GM23338 (cell line): ENCODE measurements around the gene MAP2K1. TPM values are rescaled to one million over a fixed set of nuclear protein-coding genes. Genes with fewer than 3 reads are reported as not detected.

ENCODE experiments used
- ATAC-seq: fragments of 200-7000 bp; cut with Tn5 transposase; 3 replicates; pipeline ENCODE4 v1.9.1; 2020
- DNase-seq: peaks from one replicate; pipeline ENCODE4 v3.0.0-alpha.2; 2015; ENCODE audit warnings: low spot score
- H2AFZ ChIP-seq: fragments of 200-600 bp; sonication (generic); 2 replicates; pipeline ENCODE4 v1.8.0; 2016; ENCODE audit warnings: antibody characterized with exemption, mild to moderate bottlenecking, moderate library complexity
- H3F3A ChIP-seq: fragments of 200-600 bp; sonication (generic); replicated peaks from 2 replicates; pipeline ENCODE4 v1.8.0; 2017; ENCODE audit warnings: antibody characterized with exemption, mixed run types, low read depth
- H3K27ac ChIP-seq: fragments of 200-600 bp; sonication (generic); 2 replicates; pipeline ENCODE4 v1.6.1; 2016; ENCODE audit warnings: low read depth
- H3K27me3 ChIP-seq: fragments of 200-600 bp; sonication (generic); 2 replicates; pipeline ENCODE4 v1.8.0; 2016; ENCODE audit warnings: mild to moderate bottlenecking, mixed run types, moderate library complexity; ENCODE audit not compliant: insufficient read depth
- H3K36me3 ChIP-seq: fragments of 200-600 bp; sonication (generic); 2 replicates; pipeline ENCODE4 v1.8.0; 2016; ENCODE audit warnings: mild to moderate bottlenecking; ENCODE audit not compliant: insufficient read depth
- H3K4me1 ChIP-seq: fragments of 200-600 bp; sonication (generic); 2 replicates; pipeline ENCODE4 v1.8.0; 2016; ENCODE audit warnings: mild to moderate bottlenecking, moderate library complexity; ENCODE audit not compliant: insufficient read depth
- H3K4me2 ChIP-seq: fragments of 200-600 bp; sonication (generic); 2 replicates; pipeline ENCODE4 v1.7.1; 2017; ENCODE audit warnings: mixed run types
- H3K4me3 ChIP-seq: fragments of 200-600 bp; sonication (generic); 2 replicates; pipeline ENCODE4 v1.6.1; 2016; ENCODE audit warnings: mixed run types
- H3K79me2 ChIP-seq: fragments of 200-600 bp; sonication (generic); replicated peaks from 2 replicates; pipeline ENCODE4 v1.8.0; 2017; ENCODE audit warnings: mild to moderate bottlenecking; ENCODE audit not compliant: insufficient read depth
- H3K9me2 ChIP-seq: fragments of 200-600 bp; sonication (generic); 2 replicates; pipeline ENCODE4 v1.8.0; 2017; ENCODE audit not compliant: insufficient read depth
- H4K20me1 ChIP-seq: fragments of 200-600 bp; sonication (generic); replicated peaks from 2 replicates; pipeline ENCODE4 v1.8.0; 2017; ENCODE audit warnings: mild to moderate bottlenecking; ENCODE audit not compliant: insufficient read depth
- H3K27ac Mint-ChIP-seq: 2 replicates; pipeline ENCODE4 v1.8.0; 2020; ENCODE audit warnings: inconsistent platforms, mild to moderate bottlenecking, moderate library complexity, mixed read lengths
- H3K27me3 Mint-ChIP-seq: 3 replicates; pipeline ENCODE4 v1.8.0; 2022; ENCODE audit warnings: low read depth, mild to moderate bottlenecking, moderate library complexity, mixed read lengths, inconsistent platforms; ENCODE audit not compliant: insufficient read depth, poor library complexity
- H3K36me3 Mint-ChIP-seq: 3 replicates; pipeline ENCODE4 v1.8.0; 2021; ENCODE audit warnings: low read depth, mild to moderate bottlenecking, inconsistent platforms, moderate library complexity, mixed read lengths
- H3K4me1 Mint-ChIP-seq: 3 replicates; pipeline ENCODE4 v1.8.0; 2020; ENCODE audit warnings: mild to moderate bottlenecking, inconsistent platforms, mixed read lengths
- H3K4me3 Mint-ChIP-seq: 3 replicates; pipeline ENCODE4 v1.8.0; 2021; ENCODE audit warnings: moderate library complexity, mild to moderate bottlenecking, inconsistent platforms, mixed read lengths
- H3K9me3 Mint-ChIP-seq: 3 replicates; pipeline ENCODE4 v1.8.0; 2020; ENCODE audit warnings: moderate library complexity, mild to moderate bottlenecking, inconsistent platforms, mixed read lengths
- CTCF ChIP-seq, 2 experiments: fragments of 200-600 bp in 1 of 2; sonication (generic) in 1 of 2; conservative IDR thresholded peaks; 2 replicates each; pipeline versions ENCODE4 v1.5.1 to v1.6.1; 2016 to 2017; ENCODE audit warnings: antibody characterized with exemption in 2 of 2, low read depth in 2 of 2, mild to moderate bottlenecking in 2 of 2, moderate library complexity in 1 of 2
- ETS1 ChIP-seq: IDR thresholded peaks from 2 replicates; pipeline ENCODE4 v1.6.1; 2016; ENCODE audit warnings: antibody characterized with exemption
- EZH2phosphoT487 ChIP-seq: fragments of 200-600 bp; sonication (generic); IDR thresholded peaks from one replicate; pipeline ENCODE4 v1.8.1; 2018; ENCODE audit warnings: antibody characterized with exemption; ENCODE audit not compliant: unreplicated experiment
- JUNB ChIP-seq: IDR thresholded peaks from one replicate; pipeline ENCODE4 v1.6.1; 2016; ENCODE audit warnings: antibody characterized with exemption; ENCODE audit not compliant: unreplicated experiment
- NANOG ChIP-seq: IDR thresholded peaks from 2 replicates; pipeline ENCODE4 v1.6.1; 2016; ENCODE audit warnings: antibody characterized with exemption, borderline replicate concordance
- REST ChIP-seq: IDR thresholded peaks from one replicate; pipeline ENCODE4 v1.6.1; 2018; ENCODE audit warnings: antibody characterized with exemption; ENCODE audit not compliant: unreplicated experiment
- STAT1 ChIP-seq: IDR thresholded peaks from one replicate; pipeline ENCODE4 v1.6.1; 2016; ENCODE audit warnings: antibody characterized with exemption; ENCODE audit not compliant: unreplicated experiment
- ZNF114 ChIP-seq: fragments of 250-450 bp; sonication (Bioruptor Pico); IDR thresholded peaks from 2 replicates; pipeline ENCODE4 v1.5.0; 2020; ENCODE audit warnings: mild to moderate bottlenecking, moderate library complexity
- ZNF331 ChIP-seq: fragments of 250-450 bp; sonication (Bioruptor Pico); IDR thresholded peaks from 2 replicates; pipeline ENCODE4 v1.5.0; 2020; ENCODE audit warnings: low read depth, mild to moderate bottlenecking, moderate library complexity
- ZNF462 ChIP-seq: fragments of 250-450 bp; sonication (Bioruptor Pico); IDR thresholded peaks from 2 replicates; pipeline ENCODE4 v1.5.0; 2020; ENCODE audit warnings: mild to moderate bottlenecking, moderate library complexity
- polyA plus RNA-seq: library from polyadenylated mRNA; unstranded; fragments of >200 nt; fragmentation: Nextera tagmentation; extraction: Ambion mirVana; gene quantifications from 2 replicates; pipeline ENCODE4 v1.2.1, GENCODE V29; 2016
- total RNA-seq: library from RNA; depleted of rRNA; stranded (reverse); fragments of >200 nt; shearing (Covaris generic); gene quantifications from 2 replicates; pipeline ENCODE4 v1.2.3, GENCODE V29; 2014

MAP2K1 gene
- total and polyA plus RNA-seq, 2 experiments from 2014 or later, result 42.0 to 68.5 TPM

GRCh38 chr15:66359740-66360139 is 27.0 kb upstream of the MAP2K1 start:
- Histone ChIP-seq H3K4me1 (no peaks in the 10 kb centered on the region), H3K4me2 (no peak overlapping the region), H4K20me1 (no peaks in the 10 kb centered on the region), H3K36me3 (no peaks in the 10 kb centered on the region), H3K79me2 (peaks cover 16% of the 10 kb centered on the region), H3K27ac (no peak overlapping the region), H3F3A (peaks cover 4% of the 10 kb centered on the region), H3K9me2 (no peaks in the 10 kb centered on the region), H3K27me3 (no peaks in the 10 kb centered on the region), H3K4me3 (no peak overlapping the region), H2AFZ (peak overlapping the region; percentile 14; the same call in 1 of the 2 replicates)
- 0 out of 2 replicates have a peak overlapping the region, but pooled peaks have one; percentile 46 for H3K27ac Mint-ChIP-seq
- H3K27me3 Mint-ChIP-seq, result peaks cover 14% of the 10 kb centered on the region
- no peak overlapping the region for H3K4me3 Mint-ChIP-seq
- TF ChIP-seq NANOG, result no peak
- TF ChIP-seq JUNB, result no peak
- TF ChIP-seq CTCF (conservative IDR thresholded peaks at IDR 0.05; ENCODE audit: low read depth in 2 of 2), result no peak
- TF ChIP-seq ZNF462 (CRISPR knock-in tag), result no peak
- no peak for TF ChIP-seq ZNF331 (CRISPR knock-in tag)
- TF ChIP-seq STAT1, result no peak
- no peak for TF ChIP-seq ETS1
- no peak for TF ChIP-seq EZH2phosphoT487
- TF ChIP-seq ZNF114, result no peak
- TF ChIP-seq REST, result no peak
- H3K36me3 Mint-ChIP-seq, result no peaks in the 10 kb centered on the region
- DNase-seq, result no peak
- H3K9me3 Mint-ChIP-seq, result no peaks in the 10 kb centered on the region; the same call in 2 of the 3 replicates
- peaks cover 5% of the 10 kb centered on the region; the same call in 2 of the 3 replicates for H3K4me1 Mint-ChIP-seq
- ATAC-seq, result no peak
